Measurements from ENCODE around the gene PCLO. TPM values are rescaled to one million over a fixed set of nuclear protein-coding genes. Genes with fewer than 3 reads are reported as not detected.
A peak's percentile ranks its signal among the peaks of the same experiment; 100 is the strongest.

PCLO gene
- total and polyA plus RNA-seq, 2 of the 4 experiments (the other 2 are of a cell fraction), result under 0.01 to 0.05 TPM

GRCh38 chr7:83117466-83117865 lies 45.2 kb downstream of the PCLO start:
- TF ChIP-seq MXI1 (IDR thresholded peaks at IDR 0.05; ENCODE audit: borderline replicate concordance, low read depth, low read length) (no peak), SMC3 (IDR thresholded peaks at IDR 0.05; ENCODE audit: low read depth, low read length) (no peak), RFX5 (IDR thresholded peaks at IDR 0.05; ENCODE audit: low read depth, low read length) (no peak), BHLHE40 (IDR thresholded peaks at IDR 0.05; ENCODE audit: low read depth, low read length) (no peak), POLR2A (IDR thresholded peaks at IDR 0.05; ENCODE audit: low read depth, low read length) (no peak), CEBPB (IDR thresholded peaks at IDR 0.05; ENCODE audit: low read depth, low read length) (0 out of 2 replicates have a peak, but pooled peaks have one; percentile 3), FOS (IDR thresholded peaks at IDR 0.05; ENCODE audit: low read depth, low read length) (no peak)
- Histone ChIP-seq H3K56ac (ENCODE audit: extremely low read depth, insufficient read depth, low read length) (no peak overlapping the region), H3K4ac (ENCODE audit: low read depth, low read length) (no peak overlapping the region), H4K91ac (ENCODE audit: insufficient read depth, low read depth, low read length) (no peak overlapping the region), H2AFZ (replicated peaks; ENCODE audit: low read length, poor library complexity) (no peak overlapping the region), H2AK9ac (replicated peaks; ENCODE audit: low read depth, low read length, poor library complexity) (no peak overlapping the region), H3K9ac (ENCODE audit: low read depth, low read length) (no peak overlapping the region), H3K9me3 (ENCODE audit: control insufficient read depth, insufficient read depth, low read length) (no peaks in the 10 kb centered on the region), H3K4me2 (ENCODE audit: low read depth, low read length) (no peak overlapping the region), H4K20me1 (ENCODE audit: insufficient read depth, low read length) (no peaks in the 10 kb centered on the region), H3K27ac (ENCODE audit: insufficient read depth, low read length) (no peak overlapping the region), H3K36me3 (ENCODE audit: control insufficient read depth, insufficient read depth, low read length) (no peaks in the 10 kb centered on the region), H2BK15ac (ENCODE audit: low read depth, low read length) (no peak overlapping the region), H2BK5ac (ENCODE audit: low read depth, low read length, poor library complexity, severe bottlenecking) (no peak overlapping the region), H3K79me1 (ENCODE audit: low read depth in 1 of 2, low read length in 2 of 2) (no peaks in the 10 kb centered on the region), H3K23ac (ENCODE audit: low read depth, low read length) (no peak overlapping the region), H3K27me3 (ENCODE audit: control insufficient read depth, insufficient read depth, low read length) (no peaks in the 10 kb centered on the region), H3K9me1 (ENCODE audit: insufficient read depth, low read length) (no peaks in the 10 kb centered on the region), H2BK20ac (ENCODE audit: low read depth, low read length) (no peak overlapping the region), H2BK120ac (ENCODE audit: low read depth, low read length) (no peak overlapping the region), H3K4me1 (ENCODE audit: control insufficient read depth, insufficient read depth, low read length) (no peaks in the 10 kb centered on the region), H4K5ac (ENCODE audit: low read depth, low read length) (no peak overlapping the region), H3K18ac (ENCODE audit: low read depth, low read length) (no peak overlapping the region), H3K4me3 (ENCODE audit: insufficient read depth, low read depth, low read length) (no peak overlapping the region), H2AK5ac (ENCODE audit: low read depth, low read length) (no peak overlapping the region), H4K8ac (ENCODE audit: low read depth in 2 of 2, low read length in 2 of 2) (no peak overlapping the region), H3K14ac (replicated peaks; ENCODE audit: low read depth, low read length) (no peak overlapping the region)
- in situ Hi-C loops (cut with MboI; ENCODE audit: low sequenced_read_pairs) (no loop called here), dilution Hi-C loops (cut with HindIII; ENCODE audit: low sequenced_read_pairs, unreplicated experiment) (no loop called here), intact Hi-C loops (cut with micrococcal nuclease) (no loop called here)
- DNase-seq (no peak), ATAC-seq (ENCODE audit: low read depth) (no peak)
- ChIA-PET POLR2A (ENCODE audit: unreplicated experiment) (no interaction called here), CTCF (no interaction called here)
- no CpG with 5 or more reads among the region's 2 CpGs for WGBS, 2 experiments (ENCODE audit: extremely low coverage in 2 of 2, insufficient read length in 1 of 2)
- BruUV-seq (replicated peaks), result no TSS peak
